Measurements from ENCODE around the gene BCO2. TPM values are rescaled to one million over a fixed set of nuclear protein-coding genes. Genes with fewer than 3 reads are reported as not detected.

BCO2 gene
- total and polyA plus RNA-seq, 5 donors from 2014 or later: 0.81 TPM; not detected in 4

DNA sequence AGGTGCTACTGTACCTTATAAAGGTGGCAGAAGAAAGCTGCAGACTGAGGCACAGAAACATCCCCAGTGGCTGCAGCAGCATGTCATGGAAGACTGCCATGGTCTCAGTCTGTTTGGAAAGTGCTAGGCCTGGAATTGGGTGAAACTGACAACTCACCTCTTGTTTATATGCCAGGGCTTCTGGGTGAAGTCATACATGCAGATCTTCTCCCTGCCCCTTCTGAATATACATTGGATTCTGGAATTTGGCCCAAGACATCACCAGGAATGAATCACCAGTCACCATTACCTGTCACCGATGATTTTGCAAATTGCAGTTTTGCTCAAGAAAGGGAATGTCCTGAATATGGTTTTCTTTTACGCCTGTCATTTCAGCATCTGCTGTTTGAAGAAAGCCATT is 85.2 kb downstream of the BCO2 start, which contains the start of gene PLET1:
Gene PLET1, minus strand, starts transcription at position 371 of the 400 bp plus-strand sequence. Its CDS starts 271 bp downstream, at position 100.
- Histone ChIP-seq H3K4me3 (ENCODE audit: low read depth, low read length) (no peak within 1 kb of the TSS), H3K27me3 (ENCODE audit: control insufficient read depth, insufficient read depth, low read length) (no peaks in the 10 kb centered on the region), H3K36me3 (ENCODE audit: control insufficient read depth, insufficient read depth, low read length) (no peaks in the 10 kb centered on the region), H3K27ac (ENCODE audit: insufficient read depth, low read length, poor library complexity, severe bottlenecking) (no peak within 1 kb of the TSS), H3K9me3 (ENCODE audit: control insufficient read depth in 2 of 2, low read length in 2 of 2) (no peaks in the 10 kb centered on the region), H3K4me1 (ENCODE audit: control insufficient read depth, insufficient read depth, low read length, poor library complexity, severe bottlenecking) (no peaks in the 10 kb centered on the region)
- no peak for ATAC-seq (ENCODE audit: low read depth in 2 of 2)
- no peaks in the 10 kb centered on the region for H3K27me3 Mint-ChIP-seq
- H3K27ac Mint-ChIP-seq: no peak within 1 kb of the TSS
- H3K4me1 Mint-ChIP-seq: no peaks in the 10 kb centered on the region
- no peak within 1 kb of the TSS for H3K4me3 Mint-ChIP-seq
- peaks cover 13% of the 10 kb centered on the region for H3K36me3 Mint-ChIP-seq
- no peak for DNase-seq
- no peaks in the 10 kb centered on the region for H3K9me3 Mint-ChIP-seq

DNA sequence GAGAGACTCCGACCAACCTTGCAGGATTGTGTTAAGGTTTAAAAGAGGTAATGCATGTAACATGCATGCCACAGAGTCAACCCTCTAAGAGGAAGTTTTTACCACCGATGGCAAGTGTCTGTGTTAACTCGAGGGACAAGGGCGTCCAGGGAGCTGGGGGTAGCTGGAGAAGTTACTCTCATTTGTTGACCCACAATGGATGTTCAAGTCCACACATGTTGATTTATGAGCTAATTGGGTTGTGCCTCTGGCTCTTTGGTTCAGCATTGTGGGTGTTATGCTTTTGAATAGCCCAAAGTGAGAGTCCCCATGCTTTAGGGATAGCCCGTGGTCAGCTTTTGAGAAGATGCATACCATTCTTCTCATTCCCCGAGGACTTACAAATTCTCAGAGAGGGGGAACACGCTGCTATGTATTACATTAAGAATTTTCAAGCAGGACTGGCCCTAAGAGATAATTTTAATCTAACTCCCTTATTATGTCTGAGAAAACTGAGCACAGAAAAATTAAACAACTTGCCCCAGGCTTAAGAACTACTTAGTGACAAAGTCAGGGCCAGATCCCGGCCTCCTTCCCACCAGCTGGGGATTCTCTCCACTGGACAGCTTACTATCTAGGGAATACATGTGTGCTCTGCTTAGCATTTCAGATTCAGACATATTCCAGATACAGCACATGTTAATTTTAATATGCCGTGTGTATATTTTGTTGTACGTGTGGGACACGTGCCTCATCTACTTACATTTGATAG is 90.5 kb downstream of the BCO2 start:
- Mint-ChIP-seq H3K4me3 (peak overlapping the region in 1 of 4 donors; percentile 21), H3K36me3 (peaks cover 3% of the 10 kb centered on the region), H3K27ac (peak overlapping the region in 1 of 3 donors; percentile 22), H3K27me3 (no peaks in the 10 kb centered on the region), H3K9me3 (no peaks in the 10 kb centered on the region), H3K4me1 (no peaks in the 10 kb centered on the region)
- H3K9me3 ChIP-seq (ENCODE audit: control insufficient read depth in 2 of 2, low read length in 2 of 2): no peaks in the 10 kb centered on the region
- no peak for DNase-seq
- no peaks in the 10 kb centered on the region for H3K4me1 ChIP-seq (ENCODE audit: control insufficient read depth, insufficient read depth, low read length, poor library complexity, severe bottlenecking)
- no peaks in the 10 kb centered on the region for H3K27me3 ChIP-seq (ENCODE audit: control insufficient read depth, insufficient read depth, low read length)
- no peaks in the 10 kb centered on the region for H3K36me3 ChIP-seq (ENCODE audit: control insufficient read depth, insufficient read depth, low read length)
- H3K4me3 ChIP-seq (ENCODE audit: low read depth, low read length): no peak overlapping the region
- no peak for ATAC-seq (ENCODE audit: low read depth in 2 of 2)
- no peak overlapping the region for H3K27ac ChIP-seq (ENCODE audit: insufficient read depth, low read length, poor library complexity, severe bottlenecking)

DNA sequence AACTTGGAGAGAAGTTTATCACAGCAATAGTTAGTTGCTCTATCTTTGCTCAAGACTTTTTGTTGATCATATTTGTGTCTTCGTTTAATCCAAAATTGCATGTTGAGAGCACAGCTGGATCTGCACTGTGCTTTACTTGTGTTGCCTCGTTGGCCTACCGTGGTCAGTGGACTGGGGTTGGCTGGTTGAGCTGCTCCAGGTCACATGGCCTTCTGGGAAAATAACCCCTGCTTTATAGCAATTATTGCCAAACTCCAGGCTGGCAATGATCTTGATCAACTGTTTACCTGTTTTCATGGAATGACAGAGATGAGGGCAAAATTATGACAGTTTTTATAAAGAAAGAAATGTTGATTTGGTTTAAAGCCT is 91.1 kb downstream of the BCO2 start:
- Histone ChIP-seq H3K27me3 (ENCODE audit: control insufficient read depth, insufficient read depth, low read length) (no peaks in the 10 kb centered on the region), H3K27ac (ENCODE audit: insufficient read depth, low read length, poor library complexity, severe bottlenecking) (no peak overlapping the region), H3K9me3 (ENCODE audit: control insufficient read depth in 2 of 2, low read length in 2 of 2) (no peaks in the 10 kb centered on the region), H3K36me3 (ENCODE audit: control insufficient read depth, insufficient read depth, low read length) (no peaks in the 10 kb centered on the region), H3K4me3 (ENCODE audit: low read depth, low read length) (no peak overlapping the region), H3K4me1 (ENCODE audit: control insufficient read depth, insufficient read depth, low read length, poor library complexity, severe bottlenecking) (no peaks in the 10 kb centered on the region)
- Mint-ChIP-seq H3K27ac (no peak overlapping the region), H3K36me3 (peaks cover 5% of the 10 kb centered on the region), H3K9me3 (no peaks in the 10 kb centered on the region), H3K4me3 (no peak overlapping the region), H3K27me3 (no peaks in the 10 kb centered on the region), H3K4me1 (peaks cover 0 to 1% (median 0%) of the 10 kb centered on the region in 4 donors)
- ATAC-seq (ENCODE audit: low read depth in 2 of 2) (no peak), DNase-seq (no peak)

DNA sequence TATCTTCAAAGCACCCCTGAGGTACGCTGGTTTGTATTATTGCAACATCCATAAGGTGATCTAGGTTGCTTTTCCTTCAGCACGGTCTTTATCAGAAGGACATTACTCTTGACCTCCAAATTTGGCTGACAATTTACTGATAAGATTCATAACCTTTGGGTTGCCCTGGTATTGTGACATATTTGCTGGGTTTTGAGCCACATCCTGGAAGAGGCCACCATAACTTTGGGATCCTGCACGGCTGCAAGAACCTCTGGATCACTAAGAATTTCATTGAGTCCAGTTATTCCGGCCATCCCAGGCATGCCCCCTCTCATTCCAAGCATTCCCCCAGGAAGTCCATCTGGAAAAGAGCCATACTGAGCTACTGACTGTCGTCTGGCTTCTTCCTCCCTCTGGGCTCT is 91.9 kb downstream of the BCO2 start:
- H3K27me3 Mint-ChIP-seq: no peaks in the 10 kb centered on the region
- no peaks in the 10 kb centered on the region for H3K9me3 Mint-ChIP-seq
- ATAC-seq (ENCODE audit: low read depth in 2 of 2): no peak
- no peak overlapping the region for H3K4me3 Mint-ChIP-seq
- Histone ChIP-seq H3K27me3 (ENCODE audit: control insufficient read depth, insufficient read depth, low read length) (no peaks in the 10 kb centered on the region), H3K4me1 (ENCODE audit: control insufficient read depth, insufficient read depth, low read length, poor library complexity, severe bottlenecking) (no peaks in the 10 kb centered on the region), H3K9me3 (ENCODE audit: control insufficient read depth in 2 of 2, low read length in 2 of 2) (no peaks in the 10 kb centered on the region), H3K27ac (ENCODE audit: insufficient read depth, low read length, poor library complexity, severe bottlenecking) (no peak overlapping the region), H3K36me3 (ENCODE audit: control insufficient read depth, insufficient read depth, low read length) (no peaks in the 10 kb centered on the region), H3K4me3 (ENCODE audit: low read depth, low read length) (no peak overlapping the region)
- H3K36me3 Mint-ChIP-seq: peaks cover 7% of the 10 kb centered on the region
- no peak overlapping the region for H3K27ac Mint-ChIP-seq
- DNase-seq: no peak
- peaks cover 0 to 4% (median 0%) of the 10 kb centered on the region in 4 donors for H3K4me1 Mint-ChIP-seq

DNA sequence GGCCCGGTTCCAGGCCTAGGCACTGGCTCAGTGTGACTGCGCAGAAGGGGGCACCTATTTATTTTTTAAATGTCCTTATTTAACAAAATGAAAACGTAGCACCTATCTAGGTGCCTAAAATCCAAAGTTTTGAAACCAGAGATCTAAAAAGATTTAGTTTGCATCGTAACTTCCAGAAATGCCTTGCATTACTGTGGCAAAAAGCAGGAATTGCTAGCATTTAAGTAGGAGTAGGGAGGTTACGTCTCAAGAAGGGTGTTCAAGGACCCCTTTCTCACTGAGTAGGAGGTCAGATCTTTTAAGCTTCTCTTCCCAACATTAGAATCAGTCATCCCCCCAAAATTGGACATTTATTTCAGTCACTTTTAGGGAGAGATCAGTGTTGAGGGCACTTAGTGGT is 93.1 kb downstream of the BCO2 start:
- Mint-ChIP-seq H3K4me1 (peaks cover 0 to 4% (median 0%) of the 10 kb centered on the region in 4 donors), H3K27ac (no peak overlapping the region), H3K9me3 (no peaks in the 10 kb centered on the region), H3K36me3 (peaks cover 7% of the 10 kb centered on the region), H3K27me3 (no peaks in the 10 kb centered on the region), H3K4me3 (no peak overlapping the region)
- Histone ChIP-seq H3K36me3 (ENCODE audit: control insufficient read depth, insufficient read depth, low read length) (no peaks in the 10 kb centered on the region), H3K27ac (ENCODE audit: insufficient read depth, low read length, poor library complexity, severe bottlenecking) (no peak overlapping the region), H3K9me3 (ENCODE audit: control insufficient read depth in 2 of 2, low read length in 2 of 2) (no peaks in the 10 kb centered on the region), H3K4me3 (ENCODE audit: low read depth, low read length) (no peak overlapping the region), H3K27me3 (ENCODE audit: control insufficient read depth, insufficient read depth, low read length) (no peaks in the 10 kb centered on the region), H3K4me1 (ENCODE audit: control insufficient read depth, insufficient read depth, low read length, poor library complexity, severe bottlenecking) (no peaks in the 10 kb centered on the region)
- ATAC-seq (ENCODE audit: low read depth in 2 of 2) (no peak), DNase-seq (no peak)

Other genes with a start within 250 kb of the BCO2 start
- gene DIXDC1, start 238.2 kb upstream of the BCO2 start, total RNA-seq: 3.9 TPM
- gene DIXDC1, start 238.2 kb upstream of the BCO2 start, polyA plus RNA-seq: 1 to 10 TPM in 3 of 4 donors, under 1 TPM in 1; 0.78 to 1.5 (median 1.3) TPM
- 16.3 TPM for gene DLAT, start 150.1 kb upstream of the BCO2 start, total RNA-seq
- 10 to 100 TPM; 22.8 to 26.8 (median 24.2) TPM for gene DLAT, start 150.1 kb upstream of the BCO2 start, polyA plus RNA-seq
- 0.47 TPM for gene PIH1D2, start 101.5 kb upstream of the BCO2 start, total RNA-seq
- not detected for gene PIH1D2, start 101.5 kb upstream of the BCO2 start, polyA plus RNA-seq
- gene NKAPD1, start 101.2 kb upstream of the BCO2 start, total RNA-seq: 11.2 TPM
- 10 to 100 TPM; 11.0 to 13.1 (median 11.8) TPM for gene NKAPD1, start 101.2 kb upstream of the BCO2 start, polyA plus RNA-seq
- gene TIMM8B, start 88.8 kb upstream of the BCO2 start, total RNA-seq: 14.5 TPM
- 10 to 100 TPM; 60.8 to 91.3 (median 75.0) TPM for gene TIMM8B, start 88.8 kb upstream of the BCO2 start, polyA plus RNA-seq
- 37.0 TPM for gene SDHD, start 88.6 kb upstream of the BCO2 start, total RNA-seq
- 100 to 1,000 TPM; 148 to 200 (median 182) TPM for gene SDHD, start 88.6 kb upstream of the BCO2 start, polyA plus RNA-seq
- 1.4 TPM for gene IL18, start 11.4 kb upstream of the BCO2 start, total RNA-seq
- gene IL18, start 11.4 kb upstream of the BCO2 start, polyA plus RNA-seq: not detected
- gene TEX12, start 8.1 kb upstream of the BCO2 start, total RNA-seq: 0.67 TPM
- under 1 TPM in 1 of 4 donors, not detected in 3; 0.44 TPM for gene TEX12, start 8.1 kb upstream of the BCO2 start, polyA plus RNA-seq
- gene PTS, start 50.9 kb downstream of the BCO2 start, total RNA-seq: 71.5 TPM
- gene PTS, start 50.9 kb downstream of the BCO2 start, polyA plus RNA-seq: 10 to 100 TPM in 2 of 4 donors, 1 to 10 TPM in 2; 7.1 to 12.0 (median 10.4) TPM
- not detected for gene PLET1, start 85.3 kb downstream of the BCO2 start, total RNA-seq
- gene PLET1, start 85.3 kb downstream of the BCO2 start, polyA plus RNA-seq: not detected